Naive thymus-derived CD8-positive, alpha-beta T cell (primary cell): ENCODE results near the gene IPO9. TPM values are rescaled to one million over a fixed set of nuclear protein-coding genes. Genes with fewer than 3 reads are reported as not detected.
A peak's percentile ranks its signal among the peaks of the same experiment; 100 is the strongest.
"Not testable (repeated sequence)": the region's sequence is repeated elsewhere in the genome, so short reads cannot be mapped to it uniquely, and the experiment has no call there.

Source experiments
- ATAC-seq, 2 donors: fragments of 150-1000 bp; cut with Tn5 transposase in 1 of 2; sonication (Bioruptor Pico), chemical (Tn5 transposase) in 1 of 2; 1 replicate in 1 of 2; 2 replicates in 1 of 2; pipeline ENCODE4 v1.10.0; 2021; ENCODE audit warnings: mild to moderate bottlenecking in 2 of 2, moderate library complexity in 2 of 2
- POLR2A ChIA-PET: fragments of 350-600 bp; sonication (Branson Sonifier 250); formaldehyde crosslinking; loops from one replicate; lab custom pipeline; 2021; ENCODE audit warnings: antibody characterized with exemption; lab: Charles Lee
- DNase-seq, 10 donors: peaks; one replicate each; pipeline versions ENCODE4 v3.0.0 to v3.0.0-alpha.2; 2020 to 2022
- H3K27ac Mint-ChIP-seq, 10 donors: one replicate each; pipeline ENCODE4 v1.8.0; 2020 to 2022; ENCODE audit warnings: mild to moderate bottlenecking in 10 of 10, mixed read lengths in 10 of 10, moderate library complexity in 4 of 10, inconsistent platforms in 1 of 10
- H3K27me3 Mint-ChIP-seq, 5 donors: one replicate each; pipeline ENCODE4 v1.8.0; 2021 to 2022; ENCODE audit warnings: mixed read lengths in 5 of 5
- H3K36me3 Mint-ChIP-seq, 3 donors: one replicate each; pipeline ENCODE4 v1.8.0; 2020 to 2022; ENCODE audit warnings: mixed read lengths in 3 of 3, mild to moderate bottlenecking in 2 of 3, inconsistent platforms in 1 of 3
- H3K4me1 Mint-ChIP-seq, 4 donors: one replicate each; pipeline ENCODE4 v1.8.0; 2021 to 2022; ENCODE audit warnings: mixed read lengths in 4 of 4
- H3K4me3 Mint-ChIP-seq, 10 donors: one replicate each; pipeline ENCODE4 v1.8.0; 2020 to 2022; ENCODE audit warnings: mild to moderate bottlenecking in 10 of 10, mixed read lengths in 10 of 10, moderate library complexity in 6 of 10, inconsistent platforms in 1 of 10
- H3K9me3 Mint-ChIP-seq, 9 donors: one replicate each; pipeline ENCODE4 v1.8.0; 2020 to 2022; ENCODE audit warnings: mixed read lengths in 9 of 9, mild to moderate bottlenecking in 3 of 9, inconsistent platforms in 1 of 9, moderate library complexity in 1 of 9
- polyA plus RNA-seq, 3 donors: library from polyadenylated mRNA; unstranded; fragments of 300-500 nt; fragmentation: Illumina TruSeq; gene quantifications; one replicate each; pipeline ENCODE4 v1.2.3, GENCODE V29; 2021
- total RNA-seq, 8 experiments: library from RNA in 2 of 8; stranded (reverse) in 2 of 8; gene quantifications; one replicate each; pipeline ENCODE4 v1.2.3 and lab custom pipeline; 2021 to 2026

The IPO9 gene
- total and polyA plus RNA-seq, 5 experiments from 2014 or later, result 14.4 to 40.8 (median 22.5) TPM

DNA sequence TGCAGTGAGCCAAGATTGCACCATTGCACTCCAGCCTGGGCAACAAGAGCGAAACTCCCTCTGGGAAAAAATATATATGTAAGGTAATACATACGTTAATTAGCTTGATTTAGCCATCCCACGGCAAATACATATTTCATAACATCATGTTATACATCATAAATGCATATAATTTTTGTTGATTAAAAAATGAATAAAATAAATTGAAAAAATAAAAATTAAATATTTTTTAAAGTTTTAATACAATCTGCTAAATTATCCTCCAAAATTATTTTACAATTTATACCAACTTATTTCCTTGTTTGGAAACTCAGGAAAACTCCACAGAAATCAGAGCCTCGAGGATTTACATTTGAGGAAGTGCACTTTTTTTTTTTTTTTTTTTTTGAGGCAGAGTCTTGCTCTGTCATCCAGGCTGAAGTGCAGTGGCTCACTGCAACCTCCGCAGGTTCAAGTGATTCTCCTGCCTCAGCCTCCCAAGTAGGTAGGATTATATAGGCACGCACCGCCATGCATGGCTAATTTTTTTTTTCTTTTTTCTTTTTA, 12.6 kb upstream of the IPO9 start:
- Mint-ChIP-seq H3K4me1 (no peaks in the 10 kb centered on the region), H3K36me3 (peaks cover 0 to 57% (median 17%) of the 10 kb centered on the region in 3 donors), H3K9me3 (no peaks in the 10 kb centered on the region), H3K27ac (no peak overlapping the region), H3K4me3 (no peak overlapping the region), H3K27me3 (no peaks in the 10 kb centered on the region)
- ATAC-seq (no peak), DNase-seq (no peak)
- POLR2A ChIA-PET, result no interaction called here

DNA sequence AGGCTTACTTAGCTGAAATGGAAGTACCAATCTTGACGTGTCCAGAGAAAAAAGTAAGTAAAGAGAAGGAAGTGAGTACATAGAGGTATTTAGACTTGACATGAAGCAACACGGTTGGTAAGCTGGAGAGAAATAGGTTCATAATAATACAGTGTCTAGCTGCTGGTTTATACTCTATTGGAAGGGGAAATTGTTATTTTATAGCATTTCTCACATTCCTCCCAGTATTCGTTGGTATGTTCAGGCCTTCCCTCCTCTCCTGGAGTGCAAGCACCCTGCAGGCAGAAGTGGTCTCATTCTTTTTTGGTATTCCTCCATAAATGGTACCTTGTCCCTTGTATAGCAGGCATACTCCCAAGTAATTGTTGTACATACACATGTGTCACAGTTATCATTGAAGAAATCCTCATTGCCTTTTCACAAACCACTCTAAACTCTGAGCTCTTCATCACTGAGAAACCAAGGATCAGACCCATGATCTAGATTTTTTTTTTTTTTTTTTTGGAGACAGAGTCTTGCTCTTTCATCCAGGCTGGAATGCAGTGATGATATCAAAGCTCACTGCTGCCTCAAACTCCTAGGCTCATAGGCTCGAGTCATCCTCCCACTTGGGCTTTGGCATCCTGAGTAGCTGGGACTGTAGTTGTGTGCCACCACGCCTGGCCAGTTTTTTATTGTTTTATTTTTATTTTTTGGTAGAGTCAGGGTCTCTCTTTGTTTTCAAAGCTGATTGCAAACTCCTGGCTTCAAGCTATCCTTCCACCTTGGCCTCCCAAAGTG, 9.8 kb upstream of the IPO9 start:
- no peaks in the 10 kb centered on the region for H3K9me3 Mint-ChIP-seq
- H3K27ac Mint-ChIP-seq, result no peak overlapping the region
- no peaks in the 10 kb centered on the region for H3K4me1 Mint-ChIP-seq
- ATAC-seq (no peak), DNase-seq (no peak)
- no peak overlapping the region for H3K4me3 Mint-ChIP-seq
- peaks cover 0 to 38% (median 11%) of the 10 kb centered on the region in 3 donors for H3K36me3 Mint-ChIP-seq
- no peaks in the 10 kb centered on the region for H3K27me3 Mint-ChIP-seq
- POLR2A ChIA-PET, result no interaction called here

DNA sequence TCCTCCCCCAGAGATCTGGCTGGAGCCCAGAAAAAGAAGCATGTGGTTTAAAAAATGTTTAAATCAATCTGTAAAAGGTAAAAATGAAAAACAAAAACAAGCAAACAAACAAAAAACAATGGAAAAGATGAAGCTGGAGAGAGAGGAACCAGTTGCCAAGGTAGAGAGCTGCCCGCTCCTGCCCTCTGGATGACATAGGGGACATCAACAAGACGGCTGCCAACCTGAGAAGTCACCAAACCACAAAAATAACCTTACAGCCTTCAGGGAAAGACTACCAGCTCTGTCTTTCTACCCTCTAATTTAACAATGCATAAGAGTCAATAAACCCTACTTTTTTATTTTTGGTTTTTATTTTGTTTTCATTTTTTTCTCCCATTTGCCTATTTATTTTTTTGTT, 8.5 kb upstream of the IPO9 start:
- POLR2A ChIA-PET, result no interaction called here
- ATAC-seq, result no peak
- no peak overlapping the region for H3K4me3 Mint-ChIP-seq

DNA sequence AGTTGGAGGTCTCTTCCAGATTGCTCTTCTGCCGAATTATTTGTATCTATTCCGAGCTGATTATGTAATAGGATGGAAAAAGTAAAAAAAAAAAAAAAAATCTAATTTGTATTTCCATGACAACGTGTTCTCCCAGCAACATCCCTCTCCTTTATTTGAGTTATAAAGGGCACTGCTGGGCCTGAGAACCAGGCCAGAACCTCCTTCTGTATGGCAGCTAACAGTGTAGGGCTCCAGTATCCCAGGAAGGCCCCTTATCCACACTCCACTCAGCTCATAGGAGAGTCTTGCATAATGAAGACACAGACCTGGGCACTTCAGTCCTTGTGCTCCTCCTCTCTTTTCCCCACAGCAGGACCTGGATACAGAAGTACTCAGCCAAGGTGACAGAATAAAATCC, 3.7 kb upstream of the IPO9 start:
- DNase-seq, result no peak
- H3K27ac Mint-ChIP-seq, result no peak overlapping the region
- H3K9me3 Mint-ChIP-seq, result no peaks in the 10 kb centered on the region
- ATAC-seq, result no peak
- peaks cover 4 to 23% (median 18%) of the 10 kb centered on the region in 4 donors for H3K4me1 Mint-ChIP-seq
- POLR2A ChIA-PET, result no interaction called here
- H3K4me3 Mint-ChIP-seq, result no peak overlapping the region
- peaks cover 0 to 4% (median 2%) of the 10 kb centered on the region in 3 donors for H3K36me3 Mint-ChIP-seq
- no peaks in the 10 kb centered on the region for H3K27me3 Mint-ChIP-seq

More for the DNA sequence above, 8.5 kb upstream of the IPO9 start:
- Mint-ChIP-seq H3K4me1 (no peaks in the 10 kb centered on the region), H3K36me3 (peaks cover 0 to 35% (median 11%) of the 10 kb centered on the region in 3 donors), H3K27me3 (no peaks in the 10 kb centered on the region), H3K9me3 (no peaks in the 10 kb centered on the region), H3K27ac (no peak overlapping the region)
- no peak for DNase-seq

DNA sequence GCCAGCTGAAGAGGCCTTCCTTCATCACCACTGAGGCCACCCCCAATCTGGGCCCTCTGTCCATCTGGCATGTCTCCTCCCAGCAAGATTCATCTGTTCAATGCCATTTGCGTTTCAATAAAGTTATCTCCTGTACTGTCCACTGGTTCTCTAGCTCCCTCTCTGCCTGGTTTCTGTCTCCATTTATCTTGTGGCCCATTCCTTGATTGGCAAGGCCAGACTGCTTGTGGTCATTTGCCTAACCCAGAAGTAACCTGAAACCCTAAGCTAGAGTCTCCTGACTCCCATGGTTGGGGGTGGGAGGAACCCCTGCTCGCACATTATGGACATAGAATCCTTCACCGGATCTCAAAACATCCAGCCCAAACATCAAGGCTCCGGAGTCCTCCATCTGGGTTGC, 2.1 kb upstream of the IPO9 start:
- Mint-ChIP-seq H3K27me3 (no peaks in the 10 kb centered on the region), H3K36me3 (no peaks in the 10 kb centered on the region), H3K27ac (no peak overlapping the region), H3K4me1 (peaks cover 13 to 38% (median 34%) of the 10 kb centered on the region in 4 donors), H3K4me3 (no peak overlapping the region), H3K9me3 (no peaks in the 10 kb centered on the region)
- ATAC-seq (no peak), DNase-seq (no peak)
- POLR2A ChIA-PET, result no interaction called here

DNA sequence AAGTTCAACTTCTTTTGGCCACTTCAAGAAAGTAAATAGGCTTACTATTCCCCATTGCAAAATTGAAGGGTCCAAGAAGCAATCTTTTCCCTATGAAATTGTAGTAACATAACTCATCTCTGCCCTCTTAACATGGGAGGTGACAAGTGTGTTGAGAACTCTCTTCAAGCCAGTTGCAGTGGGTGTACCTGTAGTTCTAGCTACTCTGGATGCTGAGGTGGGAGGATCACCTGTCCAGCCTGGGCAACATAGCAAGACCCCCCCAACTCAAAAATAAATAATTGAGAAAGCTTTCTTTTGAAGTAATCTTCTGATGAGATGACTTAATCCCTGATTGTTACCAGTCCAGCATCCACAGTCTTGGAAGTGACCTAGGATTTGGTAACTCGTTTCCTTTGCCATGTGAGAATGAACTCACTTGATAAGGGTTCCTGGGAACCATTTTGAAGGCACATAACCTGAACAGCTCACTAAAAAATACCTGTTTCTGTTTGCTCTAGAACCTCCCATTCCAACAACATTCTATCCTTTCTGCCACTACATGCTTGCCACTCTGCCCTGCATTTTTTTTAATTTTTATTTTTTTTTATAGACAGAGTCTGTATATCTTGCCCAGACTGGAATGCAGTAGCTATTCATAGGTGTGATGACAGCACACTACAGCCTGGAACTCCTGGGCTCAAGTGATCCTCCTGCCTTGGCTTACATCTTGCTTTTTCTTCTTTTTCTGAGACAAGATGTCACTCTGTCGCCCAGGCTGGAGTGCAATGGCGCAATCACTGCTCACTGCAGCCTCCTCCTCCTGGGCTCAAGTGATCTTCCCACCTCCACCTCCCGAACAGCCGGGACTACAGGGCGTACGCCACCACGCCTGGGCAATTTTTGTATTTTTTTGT, 1.4 kb upstream of the IPO9 start:
- no peaks in the 10 kb centered on the region for H3K9me3 Mint-ChIP-seq
- no peaks in the 10 kb centered on the region for H3K27me3 Mint-ChIP-seq
- ATAC-seq, result no peak
- POLR2A ChIA-PET, result no interaction called here
- H3K36me3 Mint-ChIP-seq, result no peaks in the 10 kb centered on the region
- peak overlapping the region in 3 of 10 donors; percentile 30 to 45 (median 36) for H3K4me3 Mint-ChIP-seq
- H3K4me1 Mint-ChIP-seq, result peaks cover 13 to 43% (median 39%) of the 10 kb centered on the region in 4 donors
- no peak for DNase-seq
- H3K27ac Mint-ChIP-seq, result peak overlapping the region in 2 of 10 donors; percentile 52 to 62

DNA sequence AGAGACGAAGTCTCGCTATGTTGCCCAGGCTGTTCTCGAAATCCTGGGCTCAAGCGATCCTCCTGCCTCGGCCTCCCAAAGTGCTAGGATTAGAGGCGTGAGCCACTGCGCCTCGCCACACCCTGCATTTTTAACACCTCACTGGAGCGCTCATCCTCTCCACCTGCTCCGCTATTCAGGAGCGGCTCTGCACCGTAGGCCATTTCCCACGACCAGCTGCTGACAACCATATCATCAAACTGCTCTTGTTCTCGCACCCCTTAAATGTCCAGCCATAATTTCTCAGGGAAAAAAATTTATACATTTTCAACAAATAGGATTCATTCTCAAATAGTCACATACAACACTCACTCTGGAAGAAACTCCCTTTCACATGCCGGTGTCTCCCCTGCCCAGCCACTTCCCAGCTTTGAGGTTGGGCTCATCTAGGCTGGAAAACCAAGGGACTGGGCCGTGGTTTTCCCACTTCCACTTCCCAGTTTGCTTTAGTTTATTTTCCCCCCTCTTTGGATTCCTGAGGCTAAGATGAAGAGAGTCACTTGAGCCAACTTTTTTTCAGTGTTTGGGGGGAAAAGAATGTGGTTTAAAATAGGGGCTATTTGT, 639 bp upstream of the IPO9 start:
- H3K27ac Mint-ChIP-seq, result peak overlapping the region in 8 of 10 donors; percentile 29 to 94 (median 78)
- peak overlapping the region in 8 of 10 donors; percentile 87 to 98 (median 96) for H3K4me3 Mint-ChIP-seq
- H3K27me3 Mint-ChIP-seq, result no peaks in the 10 kb centered on the region
- POLR2A ChIA-PET, result no interaction called here
- H3K36me3 Mint-ChIP-seq, result no peaks in the 10 kb centered on the region
- H3K9me3 Mint-ChIP-seq, result no peaks in the 10 kb centered on the region
- ATAC-seq (no peak), DNase-seq (no peak)
- peaks cover 13 to 49% (median 40%) of the 10 kb centered on the region in 4 donors for H3K4me1 Mint-ChIP-seq

DNA sequence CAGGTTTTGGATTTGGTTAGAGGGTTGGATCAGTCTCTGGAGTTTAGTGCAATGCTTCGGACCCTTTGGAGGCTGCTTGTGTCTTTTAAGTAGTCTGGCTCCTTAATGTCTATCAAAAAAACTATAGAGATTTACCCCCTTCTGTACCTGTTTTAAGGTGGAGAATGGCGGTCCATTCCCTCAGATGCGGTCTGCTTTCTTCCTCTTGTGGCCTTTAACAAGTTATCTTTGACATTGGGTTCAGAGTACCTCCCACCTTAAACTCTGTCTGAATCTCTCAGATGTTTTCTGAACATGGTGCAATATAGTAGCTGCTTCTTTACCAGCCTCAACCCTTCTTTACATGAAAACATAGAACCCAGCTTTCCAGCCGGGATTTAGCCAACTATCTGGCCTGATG, 2.4 kb downstream of the IPO9 start:
- Mint-ChIP-seq H3K4me3 (peak overlapping the region in 9 of 10 donors; percentile 33 to 98 (median 96)), H3K9me3 (no peaks in the 10 kb centered on the region), H3K4me1 (peaks cover 22 to 64% (median 60%) of the 10 kb centered on the region in 4 donors), H3K27me3 (no peaks in the 10 kb centered on the region), H3K27ac (peak overlapping the region in 8 of 10 donors; percentile 2 to 60 (median 26)), H3K36me3 (peaks cover 0 to 18% (median 0%) of the 10 kb centered on the region in 3 donors)
- ATAC-seq (peak in 1 of 2 donors; percentile 17), DNase-seq (peak in 5 of 10 donors; percentile 16 to 54 (median 28))
- POLR2A ChIA-PET, result no interaction called here

DNA sequence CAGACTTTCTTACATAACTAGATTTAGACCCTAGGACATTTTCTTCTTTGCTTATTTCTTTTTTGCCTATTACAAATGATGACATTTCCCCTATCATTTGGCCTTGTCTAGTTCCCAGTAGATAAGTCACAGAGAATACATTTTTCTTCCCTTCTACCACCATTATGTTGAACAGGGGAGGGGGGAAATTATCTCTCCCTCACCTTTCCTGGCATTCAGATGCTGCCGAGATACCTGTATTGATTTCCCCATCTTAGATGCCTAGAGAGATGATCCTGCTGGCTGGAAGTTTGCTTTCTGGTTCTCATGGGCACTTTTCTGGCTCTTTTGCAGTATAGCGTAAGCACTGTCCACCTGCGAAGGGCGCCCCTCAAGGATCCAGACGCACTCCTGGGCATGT, 5.7 kb downstream of the IPO9 start:
- DNase-seq (no peak), ATAC-seq (no peak)
- Mint-ChIP-seq H3K4me3 (no peak overlapping the region), H3K27me3 (no peaks in the 10 kb centered on the region), H3K36me3 (peaks cover 0 to 41% (median 5%) of the 10 kb centered on the region in 3 donors), H3K4me1 (peaks cover 23 to 71% (median 56%) of the 10 kb centered on the region in 4 donors), H3K9me3 (no peaks in the 10 kb centered on the region), H3K27ac (no peak overlapping the region)
- POLR2A ChIA-PET, result no interaction called here

DNA sequence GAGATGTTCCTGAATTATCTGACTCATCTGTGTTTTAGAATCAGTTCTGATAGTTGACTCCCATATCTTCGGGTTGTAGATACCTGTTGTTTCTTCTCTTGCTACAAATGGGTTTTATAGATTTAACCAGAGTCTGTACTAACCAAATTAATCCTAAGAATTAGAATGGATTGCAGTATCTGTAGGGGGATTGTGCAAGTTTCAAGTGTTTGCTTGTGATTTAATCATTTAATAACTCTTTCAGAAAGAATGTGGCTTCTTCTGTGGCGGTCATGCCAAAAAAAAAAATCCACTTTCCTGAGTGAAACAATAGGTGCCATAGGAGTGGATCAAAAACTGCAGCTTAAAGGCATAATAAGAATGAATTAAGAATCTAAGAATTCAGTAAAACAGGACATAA, 9.4 kb downstream of the IPO9 start:
- Mint-ChIP-seq H3K36me3 (peaks cover 0 to 60% (median 5%) of the 10 kb centered on the region in 3 donors), H3K27me3 (no peaks in the 10 kb centered on the region), H3K27ac (no peak overlapping the region), H3K4me1 (peaks cover 15 to 67% (median 50%) of the 10 kb centered on the region in 4 donors), H3K4me3 (no peak overlapping the region), H3K9me3 (no peaks in the 10 kb centered on the region)
- no peak for DNase-seq
- ATAC-seq, result no peak
- POLR2A ChIA-PET, result no interaction called here

DNA sequence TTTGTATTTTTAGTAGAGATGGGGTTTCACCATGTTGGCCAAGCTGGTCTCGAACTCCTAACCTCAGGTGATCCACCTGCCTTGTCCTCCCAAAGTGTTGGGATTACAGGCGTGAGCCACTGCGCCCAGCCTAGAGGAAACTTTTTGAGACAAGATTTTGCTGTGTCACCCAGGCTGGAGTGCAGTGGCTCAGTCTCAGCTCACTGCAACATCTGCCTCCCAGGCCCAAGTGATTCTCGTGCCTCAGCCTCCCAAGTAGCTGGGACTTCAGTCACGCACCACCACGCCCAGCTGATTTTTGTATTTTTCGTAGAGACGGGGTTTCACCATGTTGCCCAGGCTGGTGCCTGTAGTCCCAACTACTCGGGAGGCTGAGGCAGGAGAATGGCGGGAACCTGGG, 10.1 kb downstream of the IPO9 start:
- H3K27me3 Mint-ChIP-seq, H3K27ac Mint-ChIP-seq, DNase-seq, ATAC-seq, H3K9me3 Mint-ChIP-seq, H3K4me3 Mint-ChIP-seq, POLR2A ChIA-PET: not testable (repeated sequence)
- Mint-ChIP-seq H3K36me3 (peaks cover 0 to 60% (median 5%) of the 10 kb centered on the region in 3 donors), H3K4me1 (peaks cover 15 to 63% (median 46%) of the 10 kb centered on the region in 4 donors)

DNA sequence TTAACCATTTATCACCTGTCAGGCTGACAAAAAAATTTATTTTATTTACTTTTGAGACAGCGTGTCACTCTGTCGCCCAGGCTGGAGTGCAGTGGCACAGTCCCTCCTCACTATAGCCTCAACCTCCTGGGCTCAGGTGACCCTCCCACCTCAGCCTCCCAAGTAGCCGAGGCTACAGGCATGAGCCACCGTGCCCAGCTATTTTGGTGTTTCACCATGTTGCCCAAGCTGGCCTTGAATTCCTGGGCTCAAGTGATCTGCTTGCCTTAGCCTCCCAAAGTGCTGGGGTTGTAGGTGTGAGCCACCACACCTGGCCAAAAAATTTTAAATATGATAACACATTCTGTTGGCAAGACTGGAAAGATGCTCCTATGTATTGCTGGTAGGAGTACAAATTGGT, 11.1 kb downstream of the IPO9 start:
- DNase-seq (no peak), ATAC-seq (no peak)
- no peaks in the 10 kb centered on the region for H3K27me3 Mint-ChIP-seq
- H3K9me3 Mint-ChIP-seq, result no peaks in the 10 kb centered on the region
- POLR2A ChIA-PET, result interaction anchor here (0.6 kb wide), 1 partner anchor 96 kb away, joined by 4 read pairs; no protein-coding TSS in a partner anchor
- no peak overlapping the region for H3K27ac Mint-ChIP-seq
- peaks cover 0 to 53% (median 5%) of the 10 kb centered on the region in 3 donors for H3K36me3 Mint-ChIP-seq
- peaks cover 9 to 55% (median 41%) of the 10 kb centered on the region in 4 donors for H3K4me1 Mint-ChIP-seq
- H3K4me3 Mint-ChIP-seq, result no peak overlapping the region
